Stimulated activated CD4-positive, alpha-beta T cell treated with anti-CD3 and anti-CD28 coated beads, Interleukin-12 subunit alpha, Interleukin-12 subunit beta, amount 100 ng/mL, for 48 hours (primary cell): Measurements from ENCODE around the gene NR3C2.

ENCODE experiments used
- DNase-seq, 3 donors: peaks; one replicate each; pipeline ENCODE4 v3.0.0-alpha.2; 2020; ENCODE audit warnings: low read depth in 2 of 3, low spot score in 1 of 3

The NR3C2 gene

GRCh38 chr4:148079961-148080360 is 362.3 kb downstream of the NR3C2 start:
- no peak for DNase-seq

GRCh38 chr4:148078061-148078460 is 364.2 kb downstream of the NR3C2 start:
- DNase-seq = no peak

GRCh38 chr4:148077581-148077980 is 364.6 kb downstream of the NR3C2 start:
- no peak for DNase-seq

- no peak for DNase-seq
These were observed 365.2 kb downstream of the NR3C2 start for GRCh38 chr4:148076964-148077363.

- no peak for DNase-seq
These were observed 366.8 kb downstream of the NR3C2 start for GRCh38 chr4:148075438-148075837.

GRCh38 chr4:148074462-148074861 is 367.8 kb downstream of the NR3C2 start:
- DNase-seq = no peak

GRCh38 chr4:148073349-148073748 is 368.9 kb downstream of the NR3C2 start:
- no peak for DNase-seq

- no peak for DNase-seq
These were observed 369.4 kb downstream of the NR3C2 start for GRCh38 chr4:148072789-148073188.

- DNase-seq = no peak
These were observed 371.2 kb downstream of the NR3C2 start for GRCh38 chr4:148071009-148071408.

- no peak for DNase-seq
These were observed 372.4 kb downstream of the NR3C2 start for GRCh38 chr4:148069895-148070178.

- no peak for DNase-seq
These were observed 372.9 kb downstream of the NR3C2 start for GRCh38 chr4:148069086-148069894.

GRCh38 chr4:148068065-148068911 is 373.9 kb downstream of the NR3C2 start:
- DNase-seq = no peak

GRCh38 chr4:148067301-148067916 is 374.8 kb downstream of the NR3C2 start:
- DNase-seq = no peak

- DNase-seq = no peak
These were observed 377.1 kb downstream of the NR3C2 start for GRCh38 chr4:148065075-148065474.

- no peak for DNase-seq
These were observed 377.8 kb downstream of the NR3C2 start for GRCh38 chr4:148064451-148064850.

GRCh38 chr4:148062301-148062950 is 379.8 kb downstream of the NR3C2 start:
- no peak for DNase-seq

- no peak for DNase-seq
These were observed 380.4 kb downstream of the NR3C2 start for GRCh38 chr4:148061795-148062194.

- DNase-seq = no peak
These were observed 381.1 kb downstream of the NR3C2 start for GRCh38 chr4:148061141-148061481.

GRCh38 chr4:148060264-148061140 is 381.7 kb downstream of the NR3C2 start:
- DNase-seq = no peak

GRCh38 chr4:148059617-148060180 is 382.5 kb downstream of the NR3C2 start:
- no peak for DNase-seq
